K562 (cell line): ENCODE measurements around the gene CSTPP1. TPM values are rescaled to one million over a fixed set of nuclear protein-coding genes. Genes with fewer than 3 reads are reported as not detected.
A peak's percentile ranks its signal among the peaks of the same experiment; 100 is the strongest.

Source experiments
- ATF7 ChIP-seq: fragments of 450-650 bp; IDR thresholded peaks from 2 replicates; pipeline ENCODE4 v1.7.1; 2014; ENCODE audit warnings: mild to moderate bottlenecking, moderate library complexity
- BRF1 ChIP-seq: IDR thresholded peaks from 3 replicates; pipeline ENCODE4 v1.6.1; 2011; ENCODE audit warnings: borderline replicate concordance, mild to moderate bottlenecking; ENCODE audit not compliant: insufficient read length; ENCODE audit errors: extremely low read depth
- CTBP1 ChIP-seq: fragments of 450-650 bp; IDR thresholded peaks from 2 replicates; pipeline ENCODE4 v1.6.1; 2016; ENCODE audit warnings: borderline replicate concordance
- EHMT2 ChIP-seq: fragments of 450-650 bp; IDR thresholded peaks from 2 replicates; pipeline ENCODE4 v1.6.1; 2018; ENCODE audit warnings: antibody characterized with exemption
- SPI1 ChIP-seq: IDR thresholded peaks from 2 replicates; pipeline ENCODE4 v1.6.1; 2011; ENCODE audit warnings: low read depth, low read length, control low read depth, borderline replicate concordance
- ZFX ChIP-seq: sonication (generic); formaldehyde crosslinking; IDR thresholded peaks from 2 replicates; pipeline ENCODE4 v1.8.0; 2022; ENCODE audit warnings: mild to moderate bottlenecking, missing genetic modification reagents, moderate library complexity
- ZNF239 ChIP-seq: fragments of 250-450 bp; sonication (Bioruptor Pico); IDR thresholded peaks from 2 replicates; pipeline ENCODE4 v1.4.0; 2020; ENCODE audit warnings: mild to moderate bottlenecking
- polyA plus RNA-seq, 8 experiments: library from polyadenylated mRNA; depleted of rRNA in 4 of 8; stranded (reverse) in 5 of 8; unstranded in 3 of 8; fragments of >200 nt; fragmentation: Nextera tagmentation in 2 of 8; fragmentation: Illumina TruSeq in 1 of 8; extraction: Ambion mirVana in 2 of 8; extraction: Trizol in 1 of 8; gene quantifications; 2 replicates each; pipeline versions ENCODE4 v1.2.1 to v1.2.3, GENCODE V29; 2011 to 2014; ENCODE audit warnings: inconsistent platforms in 1 of 8, missing spikeins in 1 of 8
- total RNA-seq, 7 experiments: library from RNA; depleted of rRNA in 6 of 7; stranded (reverse); fragments of >200 nt in 6 of 7; fragmentation: Illumina TruSeq in 2 of 7; extraction: Trizol in 2 of 7; gene quantifications; 2 replicates each; pipeline versions ENCODE4 v1.2.1 to v1.2.3, GENCODE V29; 2011 to 2021; ENCODE audit warnings: low replicate concordance in 1 of 7
- TF ChIP-seq, protein P1 (sequence below): sonication (generic); formaldehyde crosslinking; IDR thresholded peaks from 2 replicates; pipeline ENCODE4 v1.8.1; 2023; ENCODE audit warnings: mild to moderate bottlenecking, missing genetic modification reagents
- TF ChIP-seq, protein P2 (sequence below): fragments of 450-650 bp; IDR thresholded peaks from 2 replicates; pipeline ENCODE4 v1.6.1; 2017; ENCODE audit warnings: mild to moderate bottlenecking, moderate library complexity
- TF ChIP-seq, protein P3 (sequence below): fragments of 250-450 bp; sonication (Bioruptor Pico); IDR thresholded peaks from 2 replicates; pipeline ENCODE4 v1.5.0; 2021
- TF ChIP-seq, protein P4 (sequence below): IDR thresholded peaks from 2 replicates; pipeline ENCODE4 v1.6.1; 2014; ENCODE audit warnings: antibody characterized with exemption
- TF ChIP-seq, protein P5 (sequence below): fragments of 450-650 bp; IDR thresholded peaks from 2 replicates; pipeline ENCODE4 v1.6.1; 2016; ENCODE audit warnings: mild to moderate bottlenecking, moderate library complexity

Gene CSTPP1
- total and polyA plus RNA-seq, 9 of the 15 experiments (the other 6 are each of a cell fraction or from before 2014, with no cell fraction given), result 6.5 to 17.8 (median 9.2) TPM

DNA sequence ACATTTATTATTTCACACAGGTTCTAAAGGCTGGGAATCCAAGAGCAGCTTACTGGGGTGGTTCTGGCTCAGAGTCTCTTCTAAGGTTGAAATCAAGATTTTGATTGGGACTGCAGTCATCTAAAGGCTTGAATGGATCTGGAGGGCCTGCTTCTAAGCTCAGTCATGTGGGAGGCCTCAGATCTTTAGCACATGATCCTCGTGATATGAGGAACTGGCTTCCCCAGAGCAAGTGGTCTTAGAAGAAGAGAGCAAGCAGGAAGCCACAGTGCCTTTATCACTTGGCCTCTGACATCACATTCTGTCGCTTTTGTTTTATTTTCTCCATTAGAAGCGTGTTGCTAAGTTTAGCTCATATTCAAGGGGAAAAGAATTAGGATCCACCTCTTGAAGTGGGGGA lies 151.2 kb downstream of the CSTPP1 start (continued):
- TF ChIP-seq SPI1 (peak; percentile 79), ZNF239 (CRISPR knock-in tag) (peak; percentile 75), BRF1 (no peak), ATF7 (0 out of 2 replicates have a peak, but pooled peaks have one; percentile 18), EHMT2 (no peak), CTBP1 (peak; percentile 22; the same call in 1 of the 2 replicates), ZFX (CRISPR knock-in tag) (peak; percentile 64)
- TF ChIP-seq, protein P1, sequence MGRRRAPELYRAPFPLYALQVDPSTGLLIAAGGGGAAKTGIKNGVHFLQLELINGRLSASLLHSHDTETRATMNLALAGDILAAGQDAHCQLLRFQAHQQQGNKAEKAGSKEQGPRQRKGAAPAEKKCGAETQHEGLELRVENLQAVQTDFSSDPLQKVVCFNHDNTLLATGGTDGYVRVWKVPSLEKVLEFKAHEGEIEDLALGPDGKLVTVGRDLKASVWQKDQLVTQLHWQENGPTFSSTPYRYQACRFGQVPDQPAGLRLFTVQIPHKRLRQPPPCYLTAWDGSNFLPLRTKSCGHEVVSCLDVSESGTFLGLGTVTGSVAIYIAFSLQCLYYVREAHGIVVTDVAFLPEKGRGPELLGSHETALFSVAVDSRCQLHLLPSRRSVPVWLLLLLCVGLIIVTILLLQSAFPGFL (CRISPR knock-in tag), result no peak
- TF ChIP-seq, protein P2, sequence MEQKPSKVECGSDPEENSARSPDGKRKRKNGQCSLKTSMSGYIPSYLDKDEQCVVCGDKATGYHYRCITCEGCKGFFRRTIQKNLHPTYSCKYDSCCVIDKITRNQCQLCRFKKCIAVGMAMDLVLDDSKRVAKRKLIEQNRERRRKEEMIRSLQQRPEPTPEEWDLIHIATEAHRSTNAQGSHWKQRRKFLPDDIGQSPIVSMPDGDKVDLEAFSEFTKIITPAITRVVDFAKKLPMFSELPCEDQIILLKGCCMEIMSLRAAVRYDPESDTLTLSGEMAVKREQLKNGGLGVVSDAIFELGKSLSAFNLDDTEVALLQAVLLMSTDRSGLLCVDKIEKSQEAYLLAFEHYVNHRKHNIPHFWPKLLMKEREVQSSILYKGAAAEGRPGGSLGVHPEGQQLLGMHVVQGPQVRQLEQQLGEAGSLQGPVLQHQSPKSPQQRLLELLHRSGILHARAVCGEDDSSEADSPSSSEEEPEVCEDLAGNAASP, result no peak
- TF ChIP-seq, protein P3, sequence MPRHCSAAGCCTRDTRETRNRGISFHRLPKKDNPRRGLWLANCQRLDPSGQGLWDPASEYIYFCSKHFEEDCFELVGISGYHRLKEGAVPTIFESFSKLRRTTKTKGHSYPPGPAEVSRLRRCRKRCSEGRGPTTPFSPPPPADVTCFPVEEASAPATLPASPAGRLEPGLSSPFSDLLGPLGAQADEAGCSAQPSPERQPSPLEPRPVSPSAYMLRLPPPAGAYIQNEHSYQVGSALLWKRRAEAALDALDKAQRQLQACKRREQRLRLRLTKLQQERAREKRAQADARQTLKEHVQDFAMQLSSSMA (CRISPR knock-in tag), result no peak
- TF ChIP-seq, protein P4, sequence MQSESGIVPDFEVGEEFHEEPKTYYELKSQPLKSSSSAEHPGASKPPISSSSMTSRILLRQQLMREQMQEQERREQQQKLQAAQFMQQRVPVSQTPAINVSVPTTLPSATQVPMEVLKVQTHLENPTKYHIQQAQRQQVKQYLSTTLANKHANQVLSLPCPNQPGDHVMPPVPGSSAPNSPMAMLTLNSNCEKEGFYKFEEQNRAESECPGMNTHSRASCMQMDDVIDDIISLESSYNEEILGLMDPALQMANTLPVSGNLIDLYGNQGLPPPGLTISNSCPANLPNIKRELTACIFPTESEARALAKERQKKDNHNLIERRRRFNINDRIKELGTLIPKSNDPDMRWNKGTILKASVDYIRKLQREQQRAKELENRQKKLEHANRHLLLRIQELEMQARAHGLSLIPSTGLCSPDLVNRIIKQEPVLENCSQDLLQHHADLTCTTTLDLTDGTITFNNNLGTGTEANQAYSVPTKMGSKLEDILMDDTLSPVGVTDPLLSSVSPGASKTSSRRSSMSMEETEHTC, result 0 out of 2 replicates have a peak, but pooled peaks have one; percentile 50
- TF ChIP-seq, protein P5, sequence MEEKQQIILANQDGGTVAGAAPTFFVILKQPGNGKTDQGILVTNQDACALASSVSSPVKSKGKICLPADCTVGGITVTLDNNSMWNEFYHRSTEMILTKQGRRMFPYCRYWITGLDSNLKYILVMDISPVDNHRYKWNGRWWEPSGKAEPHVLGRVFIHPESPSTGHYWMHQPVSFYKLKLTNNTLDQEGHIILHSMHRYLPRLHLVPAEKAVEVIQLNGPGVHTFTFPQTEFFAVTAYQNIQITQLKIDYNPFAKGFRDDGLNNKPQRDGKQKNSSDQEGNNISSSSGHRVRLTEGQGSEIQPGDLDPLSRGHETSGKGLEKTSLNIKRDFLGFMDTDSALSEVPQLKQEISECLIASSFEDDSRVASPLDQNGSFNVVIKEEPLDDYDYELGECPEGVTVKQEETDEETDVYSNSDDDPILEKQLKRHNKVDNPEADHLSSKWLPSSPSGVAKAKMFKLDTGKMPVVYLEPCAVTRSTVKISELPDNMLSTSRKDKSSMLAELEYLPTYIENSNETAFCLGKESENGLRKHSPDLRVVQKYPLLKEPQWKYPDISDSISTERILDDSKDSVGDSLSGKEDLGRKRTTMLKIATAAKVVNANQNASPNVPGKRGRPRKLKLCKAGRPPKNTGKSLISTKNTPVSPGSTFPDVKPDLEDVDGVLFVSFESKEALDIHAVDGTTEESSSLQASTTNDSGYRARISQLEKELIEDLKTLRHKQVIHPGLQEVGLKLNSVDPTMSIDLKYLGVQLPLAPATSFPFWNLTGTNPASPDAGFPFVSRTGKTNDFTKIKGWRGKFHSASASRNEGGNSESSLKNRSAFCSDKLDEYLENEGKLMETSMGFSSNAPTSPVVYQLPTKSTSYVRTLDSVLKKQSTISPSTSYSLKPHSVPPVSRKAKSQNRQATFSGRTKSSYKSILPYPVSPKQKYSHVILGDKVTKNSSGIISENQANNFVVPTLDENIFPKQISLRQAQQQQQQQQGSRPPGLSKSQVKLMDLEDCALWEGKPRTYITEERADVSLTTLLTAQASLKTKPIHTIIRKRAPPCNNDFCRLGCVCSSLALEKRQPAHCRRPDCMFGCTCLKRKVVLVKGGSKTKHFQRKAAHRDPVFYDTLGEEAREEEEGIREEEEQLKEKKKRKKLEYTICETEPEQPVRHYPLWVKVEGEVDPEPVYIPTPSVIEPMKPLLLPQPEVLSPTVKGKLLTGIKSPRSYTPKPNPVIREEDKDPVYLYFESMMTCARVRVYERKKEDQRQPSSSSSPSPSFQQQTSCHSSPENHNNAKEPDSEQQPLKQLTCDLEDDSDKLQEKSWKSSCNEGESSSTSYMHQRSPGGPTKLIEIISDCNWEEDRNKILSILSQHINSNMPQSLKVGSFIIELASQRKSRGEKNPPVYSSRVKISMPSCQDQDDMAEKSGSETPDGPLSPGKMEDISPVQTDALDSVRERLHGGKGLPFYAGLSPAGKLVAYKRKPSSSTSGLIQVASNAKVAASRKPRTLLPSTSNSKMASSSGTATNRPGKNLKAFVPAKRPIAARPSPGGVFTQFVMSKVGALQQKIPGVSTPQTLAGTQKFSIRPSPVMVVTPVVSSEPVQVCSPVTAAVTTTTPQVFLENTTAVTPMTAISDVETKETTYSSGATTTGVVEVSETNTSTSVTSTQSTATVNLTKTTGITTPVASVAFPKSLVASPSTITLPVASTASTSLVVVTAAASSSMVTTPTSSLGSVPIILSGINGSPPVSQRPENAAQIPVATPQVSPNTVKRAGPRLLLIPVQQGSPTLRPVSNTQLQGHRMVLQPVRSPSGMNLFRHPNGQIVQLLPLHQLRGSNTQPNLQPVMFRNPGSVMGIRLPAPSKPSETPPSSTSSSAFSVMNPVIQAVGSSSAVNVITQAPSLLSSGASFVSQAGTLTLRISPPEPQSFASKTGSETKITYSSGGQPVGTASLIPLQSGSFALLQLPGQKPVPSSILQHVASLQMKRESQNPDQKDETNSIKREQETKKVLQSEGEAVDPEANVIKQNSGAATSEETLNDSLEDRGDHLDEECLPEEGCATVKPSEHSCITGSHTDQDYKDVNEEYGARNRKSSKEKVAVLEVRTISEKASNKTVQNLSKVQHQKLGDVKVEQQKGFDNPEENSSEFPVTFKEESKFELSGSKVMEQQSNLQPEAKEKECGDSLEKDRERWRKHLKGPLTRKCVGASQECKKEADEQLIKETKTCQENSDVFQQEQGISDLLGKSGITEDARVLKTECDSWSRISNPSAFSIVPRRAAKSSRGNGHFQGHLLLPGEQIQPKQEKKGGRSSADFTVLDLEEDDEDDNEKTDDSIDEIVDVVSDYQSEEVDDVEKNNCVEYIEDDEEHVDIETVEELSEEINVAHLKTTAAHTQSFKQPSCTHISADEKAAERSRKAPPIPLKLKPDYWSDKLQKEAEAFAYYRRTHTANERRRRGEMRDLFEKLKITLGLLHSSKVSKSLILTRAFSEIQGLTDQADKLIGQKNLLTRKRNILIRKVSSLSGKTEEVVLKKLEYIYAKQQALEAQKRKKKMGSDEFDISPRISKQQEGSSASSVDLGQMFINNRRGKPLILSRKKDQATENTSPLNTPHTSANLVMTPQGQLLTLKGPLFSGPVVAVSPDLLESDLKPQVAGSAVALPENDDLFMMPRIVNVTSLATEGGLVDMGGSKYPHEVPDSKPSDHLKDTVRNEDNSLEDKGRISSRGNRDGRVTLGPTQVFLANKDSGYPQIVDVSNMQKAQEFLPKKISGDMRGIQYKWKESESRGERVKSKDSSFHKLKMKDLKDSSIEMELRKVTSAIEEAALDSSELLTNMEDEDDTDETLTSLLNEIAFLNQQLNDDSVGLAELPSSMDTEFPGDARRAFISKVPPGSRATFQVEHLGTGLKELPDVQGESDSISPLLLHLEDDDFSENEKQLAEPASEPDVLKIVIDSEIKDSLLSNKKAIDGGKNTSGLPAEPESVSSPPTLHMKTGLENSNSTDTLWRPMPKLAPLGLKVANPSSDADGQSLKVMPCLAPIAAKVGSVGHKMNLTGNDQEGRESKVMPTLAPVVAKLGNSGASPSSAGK, result no peak
